Stimulated activated CD4-positive, alpha-beta T cell treated with anti-CD3 and anti-CD28 coated beads, Interleukin-1b, Interleukin-23, amount 100 ng/mL, for 4 hours (primary cell): ENCODE measurements around the gene PHLDB1.
A peak's percentile ranks its signal among the peaks of the same experiment; 100 is the strongest.
"Not testable (repeated sequence)": the region's sequence is repeated elsewhere in the genome, so short reads cannot be mapped to it uniquely, and the experiment has no call there.

ENCODE experiments used
- DNase-seq, 2 donors: peaks; one replicate each; pipeline ENCODE4 v3.0.0-alpha.2; 2020; ENCODE audit warnings: low read depth in 2 of 2

The PHLDB1 gene

GRCh38 chr11:118607401-118608359 lies at the start of gene PHLDB1:
TSS of gene PHLDB1 (plus strand) at chr11:118607615. CDS start at chr11:118613837, 6,222 bp downstream.
- peak; percentile 28 to 37 for DNase-seq

GRCh38 chr11:118560806-118561205 lies 46.6 kb upstream of the PHLDB1 start:
- no peak for DNase-seq

GRCh38 chr11:118565051-118565450 lies 42.4 kb upstream of the PHLDB1 start:
- DNase-seq: no peak

- no peak for DNase-seq
Measured at GRCh38 chr11:118569670-118570069, 37.7 kb upstream of the PHLDB1 start.

- no peak for DNase-seq
Measured at GRCh38 chr11:118570787-118571186, 36.6 kb upstream of the PHLDB1 start.

GRCh38 chr11:118571701-118572060 lies 35.7 kb upstream of the PHLDB1 start:
- DNase-seq: not testable (repeated sequence)

GRCh38 chr11:118572061-118572980 lies 35.1 kb upstream of the PHLDB1 start, which contains the start of gene ARCN1:
TSS of gene ARCN1 (plus strand) at chr11:118572409. CDS start at chr11:118572548, 139 bp downstream.
- DNase-seq: peak; percentile 64

GRCh38 chr11:118572981-118573550 lies 34.3 kb upstream of the PHLDB1 start:
- DNase-seq: no peak

GRCh38 chr11:118574636-118575035 lies 32.8 kb upstream of the PHLDB1 start:
- DNase-seq: no peak

GRCh38 chr11:118577995-118578394 lies 29.4 kb upstream of the PHLDB1 start:
- DNase-seq: not testable (repeated sequence)

GRCh38 chr11:118581057-118581456 lies 26.4 kb upstream of the PHLDB1 start:
- no peak for DNase-seq

GRCh38 chr11:118587952-118588351 lies 19.5 kb upstream of the PHLDB1 start:
- DNase-seq: no peak

GRCh38 chr11:118592616-118593367 lies 14.6 kb upstream of the PHLDB1 start:
- DNase-seq: no peak

- DNase-seq: not testable (repeated sequence)
Measured at GRCh38 chr11:118594984-118595383, 12.4 kb upstream of the PHLDB1 start.

GRCh38 chr11:118596224-118597146 lies 10.9 kb upstream of the PHLDB1 start:
- DNase-seq: no peak

GRCh38 chr11:118597556-118597955 lies 9.9 kb upstream of the PHLDB1 start:
- no peak for DNase-seq

GRCh38 chr11:118602331-118602730 lies 5.1 kb upstream of the PHLDB1 start:
- DNase-seq: no peak

- not testable (repeated sequence) for DNase-seq
Measured at GRCh38 chr11:118603709-118604108, 3.7 kb upstream of the PHLDB1 start.

- DNase-seq: no peak
Measured at GRCh38 chr11:118604566-118604965, 2.8 kb upstream of the PHLDB1 start.
